WI38 (cell line): ENCODE data around the gene CLCN3.
"Not testable (repeated sequence)": the region's sequence is repeated elsewhere in the genome, so short reads cannot be mapped to it uniquely, and the experiment has no call there.

ENCODE experiments used
- H3K4me3 ChIP-seq: 2 replicates; pipeline ENCODE4 v1.5.1; 2011; ENCODE audit warnings: low read depth, mild to moderate bottlenecking, control low read depth, low read length
- CTCF ChIP-seq: IDR thresholded peaks from 2 replicates; pipeline ENCODE4 v1.5.1; 2012; ENCODE audit warnings: low read depth, mild to moderate bottlenecking, control low read depth, low read length

The CLCN3 gene

GRCh38 chr4:169618986-169619385 lies 1.4 kb upstream of the CLCN3 start:
- H3K4me3 ChIP-seq = no peak overlapping the region; the same call in 1 of the 2 replicates
- no peak for TF ChIP-seq CTCF

- H3K4me3 ChIP-seq = peak overlapping the region; percentile 74
- peak; percentile 40; the same call in 1 of the 2 replicates for TF ChIP-seq CTCF
These were observed 840 bp upstream of the CLCN3 start for GRCh38 chr4:169619518-169619957.

- H3K4me3 ChIP-seq = peak overlapping the region; percentile 74
- TF ChIP-seq CTCF = no peak
These were observed 486 bp downstream of the CLCN3 start for GRCh38 chr4:169620880-169621248.

- no peak for TF ChIP-seq CTCF
- peak overlapping the region; percentile 74 for H3K4me3 ChIP-seq
These were observed 1.5 kb downstream of the CLCN3 start for GRCh38 chr4:169621731-169622492.

GRCh38 chr4:169622566-169622965 lies 2.2 kb downstream of the CLCN3 start:
- TF ChIP-seq CTCF = no peak
- peak overlapping the region; percentile 74; the same call in 1 of the 2 replicates for H3K4me3 ChIP-seq

GRCh38 chr4:169624012-169624411 lies 3.6 kb downstream of the CLCN3 start:
- not testable (repeated sequence) for H3K4me3 ChIP-seq

- no peak for TF ChIP-seq CTCF
- no peak overlapping the region for H3K4me3 ChIP-seq
These were observed 5.5 kb downstream of the CLCN3 start for GRCh38 chr4:169625886-169626285.
